Endothelial cell of umbilical vein (primary cell): ENCODE results near the gene AQP10. TPM values are rescaled to one million over a fixed set of nuclear protein-coding genes. Genes with fewer than 3 reads are reported as not detected.

ENCODE experiments used
- BruUV-seq: library from RNA; stranded (reverse); fragments of 400-500 nt; replicated peaks from 2 replicates; lab custom pipeline; 2021; lab: Mats Ljungman, UMichigan
- CTCF ChIA-PET: fragments of 300-600, 350-600 bp; sonication (Branson Sonifier 250); formaldehyde crosslinking; loops from one replicate; lab custom pipeline; 2021; ENCODE audit warnings: antibody characterized with exemption, inconsistent platforms; lab: Charles Lee
- POLR2A ChIA-PET: fragments of 300-600, 350-600 bp; sonication (Branson Sonifier 250); formaldehyde crosslinking; loops from one replicate; lab custom pipeline; 2021; ENCODE audit warnings: antibody characterized with exemption, inconsistent platforms; lab: Charles Lee
- DNase-seq: peaks from one replicate; pipeline ENCODE4 v3.0.0-alpha.2; 2011; ENCODE audit warnings: low read depth, low spot score
- FAIRE-seq: peaks from 2 replicates; lab custom pipeline; 2011; peaks lifted over from hg19 to GRCh38; lab: Jason Lieb, UNC
- H2AFZ ChIP-seq: 2 replicates; pipeline ENCODE4 v1.6.0; 2012; ENCODE audit warnings: low read depth, low read length, control low read depth, inconsistent platforms
- H3K27ac ChIP-seq: 2 replicates; pipeline ENCODE4 v1.5.1; 2011; ENCODE audit warnings: low read depth, mild to moderate bottlenecking, control low read depth, low read length, moderate library complexity; ENCODE audit not compliant: insufficient read depth
- H3K27me3 ChIP-seq, 2 experiments: 2 replicates each; pipeline versions ENCODE4 v1.6.0 to v1.6.1; 2011; ENCODE audit warnings: low read length in 2 of 2, mixed read lengths in 1 of 2; ENCODE audit not compliant: control insufficient read depth in 2 of 2, insufficient read depth in 2 of 2
- H3K36me3 ChIP-seq, 2 experiments: 2 replicates in 1 of 2; 3 replicates in 1 of 2; pipeline ENCODE4 v1.5.1; 2011; ENCODE audit warnings: low read length in 2 of 2, mild to moderate bottlenecking in 1 of 2, moderate library complexity in 1 of 2; ENCODE audit not compliant: control insufficient read depth in 2 of 2, insufficient read depth in 2 of 2; ENCODE audit errors: extremely low read depth in 1 of 2
- H3K4me1 ChIP-seq: 3 replicates; pipeline ENCODE4 v1.5.1; 2011; ENCODE audit warnings: mild to moderate bottlenecking, low read length; ENCODE audit not compliant: control insufficient read depth, insufficient read depth; ENCODE audit errors: extremely low read depth
- H3K4me2 ChIP-seq: 2 replicates; pipeline ENCODE4 v1.6.1; 2011; ENCODE audit warnings: low read length, control low read depth, mixed read lengths; ENCODE audit not compliant: insufficient read depth
- H3K4me3 ChIP-seq, 3 experiments: fragments of 200-600 bp in 1 of 3; sonication (generic), shearing (Covaris generic) in 1 of 3; replicated peaks in 1 of 3; 2 replicates each; pipeline ENCODE4 v1.5.1; 2011 to 2016; ENCODE audit warnings: control low read depth in 3 of 3, low read length in 3 of 3, mild to moderate bottlenecking in 2 of 3, inconsistent platforms in 1 of 3, low read depth in 1 of 3, moderate library complexity in 1 of 3; ENCODE audit not compliant: insufficient read depth in 1 of 3
- H3K79me2 ChIP-seq: 2 replicates; pipeline ENCODE4 v1.6.0; 2012; ENCODE audit warnings: low read length, inconsistent platforms; ENCODE audit not compliant: control insufficient read depth, insufficient read depth
- H3K9ac ChIP-seq: replicated peaks from 2 replicates; pipeline ENCODE3; 2011; ENCODE audit warnings: low read length, control low read depth; ENCODE audit not compliant: insufficient read depth; ENCODE audit errors: extremely low read depth
- H3K9me1 ChIP-seq: replicated peaks from 3 replicates; pipeline ENCODE4 v1.6.0; 2011; ENCODE audit warnings: mild to moderate bottlenecking, low read length; ENCODE audit not compliant: control insufficient read depth, insufficient read depth; ENCODE audit errors: extremely low read depth
- H3K9me3 ChIP-seq: replicated peaks from 2 replicates; pipeline ENCODE4 v1.5.1; 2012; ENCODE audit warnings: low read length, inconsistent platforms; ENCODE audit not compliant: control insufficient read depth, insufficient read depth
- H4K20me1 ChIP-seq: replicated peaks from 2 replicates; pipeline ENCODE3; 2011; ENCODE audit warnings: mild to moderate bottlenecking, low read length; ENCODE audit not compliant: control insufficient read depth, insufficient read depth; ENCODE audit errors: extremely low read depth
- EZH2 ChIP-seq: IDR thresholded peaks from 2 replicates; pipeline ENCODE4 v1.6.1; 2012; ENCODE audit warnings: borderline replicate concordance, low read depth, mild to moderate bottlenecking, moderate library complexity, low read length, inconsistent platforms; ENCODE audit not compliant: severe bottlenecking
- FOS ChIP-seq: IDR thresholded peaks from 2 replicates; pipeline ENCODE4 v1.6.1; 2011; ENCODE audit warnings: mild to moderate bottlenecking, low read length, moderate library complexity, borderline replicate concordance; ENCODE audit not compliant: insufficient read depth
- GATA2 ChIP-seq: IDR thresholded peaks from 2 replicates; pipeline ENCODE4 v1.7.0; 2011; ENCODE audit warnings: low read depth, mild to moderate bottlenecking, moderate library complexity, mixed read lengths, low read length; ENCODE audit not compliant: insufficient read length, insufficient read depth
- JUN ChIP-seq: IDR thresholded peaks from 2 replicates; pipeline ENCODE4 v1.6.1; 2011; ENCODE audit warnings: borderline replicate concordance, low read depth; ENCODE audit not compliant: insufficient read length, insufficient read depth
- MYC ChIP-seq: IDR thresholded peaks from one replicate; pipeline ENCODE4 v1.6.1; 2011; ENCODE audit warnings: mild to moderate bottlenecking, low read depth, low read length
- POLR2A ChIP-seq: IDR thresholded peaks from 2 replicates; pipeline ENCODE4 v1.6.1; 2012; ENCODE audit warnings: low read depth, mild to moderate bottlenecking, control low read depth, low read length
- POLR2AphosphoS5 ChIP-seq: IDR thresholded peaks from 2 replicates; pipeline ENCODE4 v1.6.1; 2012; ENCODE audit warnings: low read depth, mild to moderate bottlenecking, control low read depth, low read length, moderate library complexity; ENCODE audit not compliant: insufficient read depth
- dilution Hi-C: fragments of 300-500 bp; cut with MboI; formaldehyde crosslinking; loops from one replicate; pipeline ENCODE4 v1.15.0; 2019; ENCODE audit warnings: low sequenced_read_pairs; ENCODE audit not compliant: extremely low pct_ligation_motif_present
- intact Hi-C: fragments of 100-400 bp; cut with micrococcal nuclease; formaldehyde crosslinking; loops from one replicate; pipeline ENCODE4 v1.10.0; 2022
- polyA plus RNA-seq, 4 experiments: library from polyadenylated mRNA; depleted of rRNA in 3 of 4; stranded (reverse) in 3 of 4; unstranded in 1 of 4; fragments of >200 nt; gene quantifications; 2 replicates each; pipeline versions ENCODE4 v1.2.1 to v1.2.3, GENCODE V29; 2011 to 2012; ENCODE audit warnings: missing spikeins in 1 of 4
- total RNA-seq: library from RNA; stranded (reverse); gene quantifications from 2 replicates; pipeline ENCODE4 v1.2.3, GENCODE V29; 2021
- TF ChIP-seq, protein P1 (sequence below), 2 donors: IDR thresholded peaks; 1 replicate in 1 of 2; 2 replicates in 1 of 2; pipeline ENCODE4 v1.5.1; 2011; ENCODE audit warnings: low read length in 2 of 2, mild to moderate bottlenecking in 2 of 2, moderate library complexity in 2 of 2, control low read depth in 1 of 2, inconsistent platforms in 1 of 2, low read depth in 1 of 2; ENCODE audit not compliant: insufficient read depth in 1 of 2; ENCODE audit errors: extremely low read depth in 1 of 2
- TF ChIP-seq, protein P2 (sequence below): IDR thresholded peaks from 2 replicates; pipeline ENCODE4 v1.6.1; 2011; ENCODE audit not compliant: insufficient read depth, insufficient read length

AQP10 gene
- total and polyA plus RNA-seq, 2 donors (not counting 3 experiments of a cell fraction or from before 2014, with no cell fraction given) = not detected

DNA sequence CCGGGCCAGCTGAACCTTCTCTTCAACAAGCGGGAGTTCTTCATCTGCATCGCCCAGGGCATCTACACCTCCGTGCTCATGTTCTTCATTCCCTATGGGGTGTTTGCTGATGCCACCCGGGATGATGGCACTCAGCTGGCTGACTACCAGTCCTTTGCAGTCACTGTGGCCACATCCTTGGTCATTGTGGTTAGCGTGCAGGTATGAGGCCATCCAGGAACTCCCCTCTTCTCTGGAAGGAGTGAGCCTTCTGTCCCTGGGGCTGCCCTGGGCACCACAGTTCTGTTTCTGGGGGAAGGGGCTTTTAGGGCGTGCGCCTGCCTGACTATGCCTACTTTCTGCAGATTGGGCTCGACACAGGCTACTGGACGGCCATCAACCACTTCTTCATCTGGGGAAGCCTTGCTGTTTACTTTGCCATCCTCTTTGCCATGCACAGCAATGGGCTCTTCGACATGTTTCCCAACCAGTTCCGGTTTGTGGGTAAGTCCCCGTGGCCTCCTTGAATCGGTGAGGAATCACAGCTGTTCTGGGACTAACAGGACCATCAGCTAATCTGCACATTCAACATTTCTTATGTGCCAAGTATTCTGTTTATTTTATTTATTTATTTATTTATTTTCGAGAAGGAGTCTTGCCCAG, 25.5 kb downstream of the AQP10 start:
- H2AFZ ChIP-seq = no peak overlapping the region
- CTCF ChIA-PET = interaction anchor here (1.0 to 6.4 kb wide), 5 partner anchors 8 to 200 kb away, joined by 3 to 67 read pairs (median 3); no protein-coding TSS in a partner anchor
- peaks cover 6% of the 10 kb centered on the region for H3K4me1 ChIP-seq
- H4K20me1 ChIP-seq = no peaks in the 10 kb centered on the region
- FAIRE-seq (no peak), DNase-seq (no peak)
- no peaks in the 10 kb centered on the region for H3K9me3 ChIP-seq
- intact Hi-C loops = loop anchor here (2.0 kb wide), 1 partner anchor 132 kb away; no protein-coding TSS in a partner anchor
- H3K79me2 ChIP-seq = no peaks in the 10 kb centered on the region
- H3K27ac ChIP-seq = no peak overlapping the region
- POLR2A ChIA-PET = no interaction called here
- H3K9ac ChIP-seq = no peak overlapping the region
- dilution Hi-C loops = no loop called here
- H3K4me3 ChIP-seq = no peak overlapping the region
- no TSS peak for BruUV-seq
- no peak overlapping the region for H3K4me2 ChIP-seq
- peaks cover 15 to 62% of the 10 kb centered on the region in 2 experiments for H3K36me3 ChIP-seq
- TF ChIP-seq POLR2AphosphoS5 (no peak), POLR2A (no peak), EZH2 (no peak), JUN (no peak), MYC (no peak), FOS (no peak), GATA2 (no peak)
- TF ChIP-seq, protein P1, sequence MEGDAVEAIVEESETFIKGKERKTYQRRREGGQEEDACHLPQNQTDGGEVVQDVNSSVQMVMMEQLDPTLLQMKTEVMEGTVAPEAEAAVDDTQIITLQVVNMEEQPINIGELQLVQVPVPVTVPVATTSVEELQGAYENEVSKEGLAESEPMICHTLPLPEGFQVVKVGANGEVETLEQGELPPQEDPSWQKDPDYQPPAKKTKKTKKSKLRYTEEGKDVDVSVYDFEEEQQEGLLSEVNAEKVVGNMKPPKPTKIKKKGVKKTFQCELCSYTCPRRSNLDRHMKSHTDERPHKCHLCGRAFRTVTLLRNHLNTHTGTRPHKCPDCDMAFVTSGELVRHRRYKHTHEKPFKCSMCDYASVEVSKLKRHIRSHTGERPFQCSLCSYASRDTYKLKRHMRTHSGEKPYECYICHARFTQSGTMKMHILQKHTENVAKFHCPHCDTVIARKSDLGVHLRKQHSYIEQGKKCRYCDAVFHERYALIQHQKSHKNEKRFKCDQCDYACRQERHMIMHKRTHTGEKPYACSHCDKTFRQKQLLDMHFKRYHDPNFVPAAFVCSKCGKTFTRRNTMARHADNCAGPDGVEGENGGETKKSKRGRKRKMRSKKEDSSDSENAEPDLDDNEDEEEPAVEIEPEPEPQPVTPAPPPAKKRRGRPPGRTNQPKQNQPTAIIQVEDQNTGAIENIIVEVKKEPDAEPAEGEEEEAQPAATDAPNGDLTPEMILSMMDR (IDR thresholded peaks at IDR 0.05; ENCODE audit: extremely low read depth in 1 of 2, insufficient read depth in 1 of 2, low read depth in 1 of 2, low read length in 2 of 2) = no peak
- TF ChIP-seq, protein P2, sequence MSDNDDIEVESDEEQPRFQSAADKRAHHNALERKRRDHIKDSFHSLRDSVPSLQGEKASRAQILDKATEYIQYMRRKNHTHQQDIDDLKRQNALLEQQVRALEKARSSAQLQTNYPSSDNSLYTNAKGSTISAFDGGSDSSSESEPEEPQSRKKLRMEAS = no peak
- no peaks in the 10 kb centered on the region for H3K9me1 ChIP-seq
- no peaks in the 10 kb centered on the region for H3K27me3 ChIP-seq
